PC-9 (cell line): ENCODE data around the gene ZNF407.

ENCODE experiments used
- CTCF ChIP-seq: fragments of 200-600 bp; sonication (generic); conservative IDR thresholded peaks from 2 replicates; pipeline ENCODE4 v1.6.1; 2017; ENCODE audit warnings: mixed run types, antibody characterized with exemption, mild to moderate bottlenecking, moderate library complexity
- EZH2 ChIP-seq: fragments of 200-600 bp; sonication (generic); IDR thresholded peaks from 2 replicates; pipeline ENCODE4 v1.8.0; 2017; ENCODE audit warnings: antibody characterized with exemption, low read depth

GRCh38 chr18:74569401-74569800 is 28.3 kb upstream of the ZNF407 start:
- TF ChIP-seq EZH2 = no peak
- TF ChIP-seq CTCF = no peak
